K562 (cell line): ENCODE measurements around the gene AP1AR. TPM values are rescaled to one million over a fixed set of nuclear protein-coding genes. Genes with fewer than 3 reads are reported as not detected.

Source experiments
- ATAC-seq: fragments of 200-7000 bp; cut with Tn5 transposase; 3 replicates; pipeline ENCODE4 v1.9.1; 2020; ENCODE audit warnings: moderate library complexity
- BruUV-seq: library from RNA; stranded (reverse); fragments of 400-500 nt; replicated peaks from 2 replicates; lab custom pipeline; 2021; lab: Mats Ljungman, UMichigan
- CTCF ChIA-PET: fragments of 300-600 bp; formaldehyde crosslinking; extraction: SDS; loops from one replicate; lab custom pipeline; 2021; ENCODE audit warnings: low intra/inter-chr PET ratio; lab: Yijun Ruan, JAX
- POLR2A ChIA-PET: fragments of 300-600, 350-650 bp; sonication (Branson Sonifier 250); formaldehyde crosslinking; extraction: SDS; loops from one replicate; lab custom pipeline; 2021; ENCODE audit warnings: antibody characterized with exemption, inconsistent platforms; lab: Yijun Ruan, JAX
- DNase-seq, 4 experiments: peaks; one replicate each; pipeline versions ENCODE4 v3.0.0 to v3.0.0-alpha.2; 2011 to 2018; ENCODE audit warnings: low spot score in 3 of 4, mixed read lengths in 3 of 4; ENCODE audit errors: extremely low read depth in 1 of 4
- FAIRE-seq: peaks from 2 replicates; lab custom pipeline; 2011; peaks lifted over from hg19 to GRCh38; lab: Jason Lieb, UNC
- H2AFZ ChIP-seq: 2 replicates; pipeline ENCODE4 v1.6.0; 2011; ENCODE audit warnings: low read depth, low read length, control low read depth, inconsistent platforms
- H3K27ac ChIP-seq: fragments of 200-600 bp; 3 replicates; pipeline ENCODE4 v1.8.0; 2011; ENCODE audit warnings: low read depth, mild to moderate bottlenecking, control low read depth, inconsistent platforms, low read length, moderate library complexity, mixed read lengths; ENCODE audit errors: extremely low read depth
- H3K27me3 ChIP-seq, 2 experiments: fragments of 300-600 bp in 1 of 2; 2 replicates in 1 of 2; 3 replicates in 1 of 2; pipeline versions ENCODE4 v1.6.0 to v1.8.0; 2011; ENCODE audit warnings: inconsistent platforms in 2 of 2, low read length in 2 of 2, mild to moderate bottlenecking in 1 of 2, mixed read lengths in 1 of 2, moderate library complexity in 1 of 2; ENCODE audit not compliant: control insufficient read depth in 2 of 2, insufficient read depth in 2 of 2
- H3K36me3 ChIP-seq: fragments of 300-600 bp; 3 replicates; pipeline ENCODE4 v1.8.0; 2011; ENCODE audit warnings: mild to moderate bottlenecking, low read length, inconsistent platforms; ENCODE audit not compliant: control insufficient read depth, insufficient read depth
- H3K4me1 ChIP-seq, 2 experiments: fragments of 200-600 bp in 1 of 2; replicated peaks in 1 of 2; 2 replicates in 1 of 2; 3 replicates in 1 of 2; pipeline versions ENCODE4 v1.5.1 to v1.8.0; 2011; ENCODE audit warnings: inconsistent platforms in 2 of 2, low read length in 2 of 2, mild to moderate bottlenecking in 1 of 2, mixed read lengths in 1 of 2, moderate library complexity in 1 of 2; ENCODE audit not compliant: control insufficient read depth in 2 of 2, insufficient read depth in 2 of 2
- H3K4me2 ChIP-seq: 2 replicates; pipeline ENCODE4 v1.6.1; 2011; ENCODE audit warnings: low read length, control low read depth, inconsistent platforms, mixed read lengths; ENCODE audit not compliant: insufficient read depth
- H3K4me3 ChIP-seq: fragments of 200-600 bp; sonication (generic), shearing (Covaris generic); 2 replicates; pipeline ENCODE4 v1.5.1; 2016; ENCODE audit warnings: control low read depth, inconsistent platforms
- H3K79me2 ChIP-seq: fragments of 200-600 bp; 3 replicates; pipeline ENCODE4 v1.8.0; 2011; ENCODE audit warnings: low read length, inconsistent platforms; ENCODE audit not compliant: control insufficient read depth, insufficient read depth
- H3K9ac ChIP-seq, 2 experiments: 2 replicates each; pipeline versions ENCODE4 v1.6.0 to v1.6.1; 2011; ENCODE audit warnings: low read depth in 2 of 2, low read length in 2 of 2, control low read depth in 1 of 2, inconsistent platforms in 1 of 2, mild to moderate bottlenecking in 1 of 2, mixed read lengths in 1 of 2; ENCODE audit not compliant: insufficient read depth in 1 of 2
- H3K9me1 ChIP-seq: one replicate; pipeline ENCODE4 v1.6.0; 2011; ENCODE audit warnings: inconsistent platforms, mild to moderate bottlenecking, low read length, moderate library complexity; ENCODE audit not compliant: control insufficient read depth, insufficient read depth
- H3K9me3 ChIP-seq: replicated peaks from 2 replicates; pipeline ENCODE4 v1.5.1; 2011; ENCODE audit warnings: low read depth, low read length, inconsistent platforms; ENCODE audit not compliant: control insufficient read depth, insufficient read depth
- H4K20me1 ChIP-seq: replicated peaks from 2 replicates; pipeline ENCODE4 v1.6.1; 2011; ENCODE audit warnings: low read length, inconsistent platforms, mixed read lengths; ENCODE audit not compliant: control insufficient read depth, insufficient read depth
- ADNP ChIP-seq: fragments of 200-800 bp; sonication (Bioruptor generic); IDR thresholded peaks from 2 replicates; pipeline ENCODE4 v1.6.1; 2016; ENCODE audit warnings: missing genetic modification characterization, missing compliant biosample characterization
- LEF1 ChIP-seq: fragments of 450-650 bp; IDR thresholded peaks from 2 replicates; pipeline ENCODE4 v1.6.1; 2016; ENCODE audit warnings: mild to moderate bottlenecking
- NFYB ChIP-seq: IDR thresholded peaks from 2 replicates; pipeline ENCODE4 v1.6.1; 2011; ENCODE audit warnings: mild to moderate bottlenecking, moderate library complexity; ENCODE audit not compliant: insufficient read length; ENCODE audit errors: extremely low read depth
- RBM15 ChIP-seq: fragments of 200-400 bp; formaldehyde crosslinking; IDR thresholded peaks from 2 replicates; pipeline ENCODE4 v1.6.1; 2018; ENCODE audit warnings: mild to moderate bottlenecking, low read length, moderate library complexity; ENCODE audit not compliant: insufficient read depth
- TEAD2 ChIP-seq: fragments of 450-650 bp; IDR thresholded peaks from 2 replicates; pipeline ENCODE4 v1.6.1; 2016; ENCODE audit warnings: missing genetic modification characterization, control low read depth, missing compliant biosample characterization
- ZC3H11A ChIP-seq: IDR thresholded peaks from 2 replicates; pipeline ENCODE4 v1.6.1; 2012; ENCODE audit warnings: low read depth, low read length, improper control_type of control experiment
- ZNF586 ChIP-seq: fragments of 450-650 bp; formaldehyde crosslinking; conservative IDR thresholded peaks from 2 replicates; pipeline ENCODE4 v1.4.0; 2020; ENCODE audit warnings: mild to moderate bottlenecking, moderate library complexity
- WGBS: fragments of 100-300 bp; shearing (Covaris generic); methylation state at CpG from one replicate; pipeline ENCODE4 v1.1.6; 2016; ENCODE audit warnings: low coverage, mixed read lengths; ENCODE audit not compliant: insufficient coverage; ENCODE audit errors: missing lambda C conversion rate; 5-methylcytosine and 5-hydroxymethylcytosine counted together
- in situ Hi-C: fragments of 300-500 bp; cut with MboI; formaldehyde crosslinking; loops from 4 replicates; pipeline ENCODE4 v1.15.0; 2018; ENCODE audit warnings: inconsistent platforms, mixed read lengths
- intact Hi-C: fragments of 100-400 bp; cut with micrococcal nuclease; formaldehyde crosslinking; loops from 2 replicates; pipeline ENCODE4 v1.14.2; 2022
- polyA plus RNA-seq, 8 experiments: library from polyadenylated mRNA; depleted of rRNA in 4 of 8; stranded (reverse) in 5 of 8; unstranded in 3 of 8; fragments of >200 nt; fragmentation: Nextera tagmentation in 2 of 8; fragmentation: Illumina TruSeq in 1 of 8; extraction: Ambion mirVana in 2 of 8; extraction: Trizol in 1 of 8; gene quantifications; 2 replicates each; pipeline versions ENCODE4 v1.2.1 to v1.2.3, GENCODE V29; 2011 to 2014; ENCODE audit warnings: inconsistent platforms in 1 of 8, missing spikeins in 1 of 8
- total RNA-seq, 7 experiments: library from RNA; depleted of rRNA in 6 of 7; stranded (reverse); fragments of >200 nt in 6 of 7; fragmentation: Illumina TruSeq in 2 of 7; extraction: Trizol in 2 of 7; gene quantifications; 2 replicates each; pipeline versions ENCODE4 v1.2.1 to v1.2.3, GENCODE V29; 2011 to 2021; ENCODE audit warnings: low replicate concordance in 1 of 7
- TF ChIP-seq, protein P1 (sequence below): fragments of 250-450 bp; sonication (Bioruptor Pico); IDR thresholded peaks from 2 replicates; pipeline ENCODE4 v1.8.0; 2021; ENCODE audit warnings: mild to moderate bottlenecking, moderate library complexity
- TF ChIP-seq, protein P2 (sequence below): fragments of 450-650 bp; IDR thresholded peaks from 2 replicates; pipeline ENCODE4 v1.6.1; 2014; ENCODE audit warnings: low read depth, mild to moderate bottlenecking, moderate library complexity, borderline replicate concordance
- TF ChIP-seq, protein P3 (sequence below): fragments of 250-450 bp; sonication (Bioruptor Pico); IDR thresholded peaks from 2 replicates; pipeline ENCODE4 v1.9.0; 2021; ENCODE audit warnings: mild to moderate bottlenecking, inconsistent platforms
- TF ChIP-seq, protein P4 (sequence below): fragments of 250-450 bp; sonication (Bioruptor Pico); IDR thresholded peaks from 2 replicates; pipeline ENCODE4 v1.4.0; 2020; ENCODE audit warnings: mild to moderate bottlenecking, moderate library complexity

Gene AP1AR
- total and polyA plus RNA-seq, 9 of the 15 experiments (the other 6 are each of a cell fraction or from before 2014, with no cell fraction given) = 2.6 to 20.7 (median 12.2) TPM

DNA sequence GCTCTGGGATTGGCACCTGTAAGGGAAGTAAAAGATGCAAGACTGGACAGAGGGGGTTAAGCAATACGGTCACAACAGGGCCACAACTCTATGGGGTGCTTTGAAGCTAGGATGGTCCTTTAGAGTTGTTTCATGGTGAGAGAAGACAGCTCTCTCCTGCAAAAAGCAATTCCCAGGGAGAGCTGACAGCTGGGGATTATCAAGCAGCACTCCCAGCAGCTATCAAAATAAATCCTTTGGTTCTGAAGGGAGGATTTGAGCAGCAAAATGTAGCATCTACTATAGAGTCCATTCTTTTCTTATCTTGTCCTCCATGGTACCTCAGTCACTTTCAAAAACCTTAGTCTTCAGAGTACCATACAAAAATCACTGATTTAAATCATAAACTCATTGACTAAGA lies 35.1 kb upstream of the AP1AR start (continued):
- TF ChIP-seq, protein P1, sequence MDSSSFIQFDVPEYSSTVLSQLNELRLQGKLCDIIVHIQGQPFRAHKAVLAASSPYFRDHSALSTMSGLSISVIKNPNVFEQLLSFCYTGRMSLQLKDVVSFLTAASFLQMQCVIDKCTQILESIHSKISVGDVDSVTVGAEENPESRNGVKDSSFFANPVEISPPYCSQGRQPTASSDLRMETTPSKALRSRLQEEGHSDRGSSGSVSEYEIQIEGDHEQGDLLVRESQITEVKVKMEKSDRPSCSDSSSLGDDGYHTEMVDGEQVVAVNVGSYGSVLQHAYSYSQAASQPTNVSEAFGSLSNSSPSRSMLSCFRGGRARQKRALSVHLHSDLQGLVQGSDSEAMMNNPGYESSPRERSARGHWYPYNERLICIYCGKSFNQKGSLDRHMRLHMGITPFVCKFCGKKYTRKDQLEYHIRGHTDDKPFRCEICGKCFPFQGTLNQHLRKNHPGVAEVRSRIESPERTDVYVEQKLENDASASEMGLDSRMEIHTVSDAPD (CRISPR knock-in tag) = no peak
- TF ChIP-seq, protein P2, sequence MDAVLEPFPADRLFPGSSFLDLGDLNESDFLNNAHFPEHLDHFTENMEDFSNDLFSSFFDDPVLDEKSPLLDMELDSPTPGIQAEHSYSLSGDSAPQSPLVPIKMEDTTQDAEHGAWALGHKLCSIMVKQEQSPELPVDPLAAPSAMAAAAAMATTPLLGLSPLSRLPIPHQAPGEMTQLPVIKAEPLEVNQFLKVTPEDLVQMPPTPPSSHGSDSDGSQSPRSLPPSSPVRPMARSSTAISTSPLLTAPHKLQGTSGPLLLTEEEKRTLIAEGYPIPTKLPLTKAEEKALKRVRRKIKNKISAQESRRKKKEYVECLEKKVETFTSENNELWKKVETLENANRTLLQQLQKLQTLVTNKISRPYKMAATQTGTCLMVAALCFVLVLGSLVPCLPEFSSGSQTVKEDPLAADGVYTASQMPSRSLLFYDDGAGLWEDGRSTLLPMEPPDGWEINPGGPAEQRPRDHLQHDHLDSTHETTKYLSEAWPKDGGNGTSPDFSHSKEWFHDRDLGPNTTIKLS = no peak

DNA sequence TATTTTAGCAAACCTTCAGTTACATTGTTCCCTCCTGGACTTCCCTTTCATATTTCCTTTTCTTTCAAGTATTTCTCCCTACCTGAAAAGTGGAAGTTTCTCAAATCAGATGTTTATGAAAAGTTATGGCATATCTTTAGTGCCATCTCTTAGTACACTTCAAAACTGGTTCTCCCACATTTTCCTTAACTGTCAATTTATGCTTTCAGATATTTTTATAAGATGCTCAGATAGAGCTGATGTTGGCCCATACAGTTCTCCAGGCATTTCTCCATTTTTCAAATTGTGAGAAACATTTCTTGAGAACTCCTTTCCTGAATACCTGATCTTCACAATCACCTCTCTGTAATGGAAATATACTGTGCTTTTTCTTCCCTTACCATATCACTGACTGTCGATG lies 32.5 kb upstream of the AP1AR start:
- no peak overlapping the region for H2AFZ ChIP-seq
- 0% methylated on average over 1 of the region's 1 CpG for WGBS
- H3K4me1 ChIP-seq = no peaks in the 10 kb centered on the region
- no peak overlapping the region for H3K27ac ChIP-seq
- no peak overlapping the region for H3K4me2 ChIP-seq
- no peak for ATAC-seq
- no peaks in the 10 kb centered on the region for H3K79me2 ChIP-seq
- in situ Hi-C loops = no loop called here
- CTCF ChIA-PET = no interaction called here
- no peak for FAIRE-seq
- intact Hi-C loops = no loop called here
- H3K9ac ChIP-seq = no peak overlapping the region
- no peaks in the 10 kb centered on the region for H3K27me3 ChIP-seq
- H3K9me1 ChIP-seq = no peaks in the 10 kb centered on the region
- no peak overlapping the region for H3K4me3 ChIP-seq
- DNase-seq = no peak
- H4K20me1 ChIP-seq = no peaks in the 10 kb centered on the region
- H3K36me3 ChIP-seq = no peaks in the 10 kb centered on the region
- no TSS peak for BruUV-seq
- POLR2A ChIA-PET = interaction anchor here (0.6 to 1.6 kb wide), 2 partner anchors 10 to 18 kb away, joined by 3 read pairs; no protein-coding TSS in a partner anchor
- no peaks in the 10 kb centered on the region for H3K9me3 ChIP-seq
- TF ChIP-seq TEAD2 (tag) (no peak), ZC3H11A (no peak), RBM15 (no peak), NFYB (no peak), LEF1 (no peak), ZNF586 (CRISPR knock-in tag) (no peak), ADNP (no peak)
- TF ChIP-seq, protein P3, sequence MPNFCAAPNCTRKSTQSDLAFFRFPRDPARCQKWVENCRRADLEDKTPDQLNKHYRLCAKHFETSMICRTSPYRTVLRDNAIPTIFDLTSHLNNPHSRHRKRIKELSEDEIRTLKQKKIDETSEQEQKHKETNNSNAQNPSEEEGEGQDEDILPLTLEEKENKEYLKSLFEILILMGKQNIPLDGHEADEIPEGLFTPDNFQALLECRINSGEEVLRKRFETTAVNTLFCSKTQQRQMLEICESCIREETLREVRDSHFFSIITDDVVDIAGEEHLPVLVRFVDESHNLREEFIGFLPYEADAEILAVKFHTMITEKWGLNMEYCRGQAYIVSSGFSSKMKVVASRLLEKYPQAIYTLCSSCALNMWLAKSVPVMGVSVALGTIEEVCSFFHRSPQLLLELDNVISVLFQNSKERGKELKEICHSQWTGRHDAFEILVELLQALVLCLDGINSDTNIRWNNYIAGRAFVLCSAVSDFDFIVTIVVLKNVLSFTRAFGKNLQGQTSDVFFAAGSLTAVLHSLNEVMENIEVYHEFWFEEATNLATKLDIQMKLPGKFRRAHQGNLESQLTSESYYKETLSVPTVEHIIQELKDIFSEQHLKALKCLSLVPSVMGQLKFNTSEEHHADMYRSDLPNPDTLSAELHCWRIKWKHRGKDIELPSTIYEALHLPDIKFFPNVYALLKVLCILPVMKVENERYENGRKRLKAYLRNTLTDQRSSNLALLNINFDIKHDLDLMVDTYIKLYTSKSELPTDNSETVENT = no peak
- TF ChIP-seq, protein P4, sequence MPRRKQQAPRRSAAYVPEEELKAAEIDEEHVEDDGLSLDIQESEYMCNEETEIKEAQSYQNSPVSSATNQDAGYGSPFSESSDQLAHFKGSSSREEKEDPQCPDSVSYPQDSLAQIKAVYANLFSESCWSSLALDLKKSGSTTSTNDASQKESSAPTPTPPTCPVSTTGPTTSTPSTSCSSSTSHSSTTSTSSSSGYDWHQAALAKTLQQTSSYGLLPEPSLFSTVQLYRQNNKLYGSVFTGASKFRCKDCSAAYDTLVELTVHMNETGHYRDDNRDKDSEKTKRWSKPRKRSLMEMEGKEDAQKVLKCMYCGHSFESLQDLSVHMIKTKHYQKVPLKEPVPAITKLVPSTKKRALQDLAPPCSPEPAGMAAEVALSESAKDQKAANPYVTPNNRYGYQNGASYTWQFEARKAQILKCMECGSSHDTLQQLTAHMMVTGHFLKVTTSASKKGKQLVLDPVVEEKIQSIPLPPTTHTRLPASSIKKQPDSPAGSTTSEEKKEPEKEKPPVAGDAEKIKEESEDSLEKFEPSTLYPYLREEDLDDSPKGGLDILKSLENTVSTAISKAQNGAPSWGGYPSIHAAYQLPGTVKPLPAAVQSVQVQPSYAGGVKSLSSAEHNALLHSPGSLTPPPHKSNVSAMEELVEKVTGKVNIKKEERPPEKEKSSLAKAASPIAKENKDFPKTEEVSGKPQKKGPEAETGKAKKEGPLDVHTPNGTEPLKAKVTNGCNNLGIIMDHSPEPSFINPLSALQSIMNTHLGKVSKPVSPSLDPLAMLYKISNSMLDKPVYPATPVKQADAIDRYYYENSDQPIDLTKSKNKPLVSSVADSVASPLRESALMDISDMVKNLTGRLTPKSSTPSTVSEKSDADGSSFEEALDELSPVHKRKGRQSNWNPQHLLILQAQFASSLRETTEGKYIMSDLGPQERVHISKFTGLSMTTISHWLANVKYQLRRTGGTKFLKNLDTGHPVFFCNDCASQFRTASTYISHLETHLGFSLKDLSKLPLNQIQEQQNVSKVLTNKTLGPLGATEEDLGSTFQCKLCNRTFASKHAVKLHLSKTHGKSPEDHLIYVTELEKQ (CRISPR knock-in tag) = no peak
